GM08714 (cell line): ENCODE data around the gene ZNF174.

Experiments
- H3K4me3 ChIP-seq: fragments of 200-500 bp; sonication (Bioruptor generic); 2 replicates; pipeline ENCODE4 v1.5.1; 2014; ENCODE audit warnings: mild to moderate bottlenecking, low read length, inconsistent platforms
- ZNF274 ChIP-seq: IDR thresholded peaks from 2 replicates; pipeline ENCODE4 v1.6.1; 2012; ENCODE audit warnings: mild to moderate bottlenecking, low read depth, low read length

The ZNF174 gene

DNA sequence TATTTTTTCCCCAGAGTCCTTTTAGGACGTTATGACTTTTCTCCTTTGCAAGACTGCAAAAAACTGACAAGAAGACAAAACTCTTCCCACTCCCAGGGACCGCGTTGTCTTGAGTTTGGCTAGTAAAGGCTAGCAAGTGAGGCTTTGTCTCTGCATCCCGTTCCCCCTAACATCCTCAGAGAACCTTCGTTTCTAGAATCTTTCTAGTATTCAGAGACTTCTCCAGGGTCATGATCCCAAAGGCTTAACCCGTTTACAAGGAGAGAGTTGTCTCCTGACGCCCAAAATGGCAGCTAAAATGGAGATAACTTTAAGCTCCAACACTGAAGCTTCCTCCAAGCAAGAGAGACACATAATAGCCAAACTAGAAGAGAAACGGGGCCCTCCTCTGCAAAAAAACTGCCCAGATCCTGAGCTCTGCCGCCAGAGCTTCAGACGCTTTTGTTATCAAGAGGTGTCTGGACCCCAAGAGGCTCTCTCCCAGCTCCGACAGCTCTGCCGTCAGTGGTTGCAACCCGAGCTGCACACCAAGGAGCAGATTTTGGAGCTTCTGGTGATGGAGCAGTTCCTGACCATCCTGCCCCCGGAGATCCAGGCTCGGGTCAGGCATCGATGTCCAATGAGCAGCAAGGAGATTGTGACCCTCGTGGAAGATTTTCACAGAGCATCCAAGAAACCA, 843 bp downstream of the ZNF174 start:
- TF ChIP-seq ZNF274: no peak
- H3K4me3 ChIP-seq: peak overlapping the region; percentile 85

DNA sequence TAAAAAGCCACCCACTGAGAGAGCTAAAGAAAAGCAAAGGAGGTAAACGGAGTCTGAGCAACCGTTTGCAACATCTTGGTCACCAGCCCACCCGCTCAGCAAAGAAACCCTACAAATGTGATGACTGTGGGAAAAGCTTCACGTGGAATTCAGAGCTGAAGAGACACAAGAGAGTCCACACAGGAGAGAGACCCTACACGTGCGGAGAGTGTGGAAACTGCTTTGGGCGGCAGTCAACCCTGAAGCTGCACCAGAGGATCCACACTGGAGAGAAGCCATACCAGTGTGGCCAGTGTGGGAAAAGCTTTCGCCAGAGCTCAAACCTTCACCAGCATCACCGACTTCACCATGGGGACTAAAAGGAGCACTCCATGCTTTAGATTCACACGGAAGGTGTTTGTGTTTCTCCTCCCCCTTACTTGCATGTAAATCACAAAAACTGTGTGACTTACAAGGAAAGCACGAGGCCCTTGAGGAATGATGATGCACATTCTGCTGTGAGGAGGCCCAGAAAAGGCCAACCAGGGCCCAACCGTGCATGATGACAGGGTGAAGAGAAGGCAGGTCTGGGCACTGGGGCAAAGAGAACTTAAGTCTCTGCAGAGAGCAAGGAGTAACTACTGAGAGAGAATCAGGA, 7.7 kb downstream of the ZNF174 start:
- no peak for TF ChIP-seq ZNF274
- H3K4me3 ChIP-seq: no peak overlapping the region

DNA sequence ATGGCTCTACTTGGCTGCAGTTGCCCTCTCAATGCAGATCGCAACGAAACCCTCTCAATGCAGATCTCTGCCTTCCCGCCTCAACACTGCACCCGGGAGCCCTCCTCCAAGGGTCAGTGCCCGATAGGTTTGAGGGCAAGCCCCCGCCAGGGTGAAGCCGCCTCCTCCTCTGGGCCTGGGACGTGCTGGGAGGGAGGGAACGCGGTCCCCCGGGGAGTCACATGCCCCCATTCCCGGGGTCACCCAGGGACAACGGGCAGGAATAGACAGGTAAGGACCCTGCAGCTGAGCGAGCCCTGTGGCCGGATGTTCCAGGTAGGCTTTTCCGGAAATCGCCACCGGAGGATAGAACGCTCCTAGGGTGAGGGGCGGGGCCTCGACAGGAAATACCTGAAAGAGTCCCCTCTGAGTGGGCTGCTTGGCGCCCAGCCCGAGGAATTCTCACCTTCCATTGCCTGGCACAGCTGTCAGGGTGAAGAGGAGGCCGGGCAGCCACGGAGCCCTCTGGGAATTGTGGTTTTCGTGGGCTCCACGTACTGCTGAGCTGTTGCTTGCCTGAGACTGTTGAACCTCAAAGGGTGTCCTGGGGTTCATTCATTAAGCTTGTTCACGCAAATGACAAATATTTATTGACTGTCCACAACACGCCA, 12.8 kb downstream of the ZNF174 start:
- H3K4me3 ChIP-seq: no peak overlapping the region
- no peak for TF ChIP-seq ZNF274

DNA sequence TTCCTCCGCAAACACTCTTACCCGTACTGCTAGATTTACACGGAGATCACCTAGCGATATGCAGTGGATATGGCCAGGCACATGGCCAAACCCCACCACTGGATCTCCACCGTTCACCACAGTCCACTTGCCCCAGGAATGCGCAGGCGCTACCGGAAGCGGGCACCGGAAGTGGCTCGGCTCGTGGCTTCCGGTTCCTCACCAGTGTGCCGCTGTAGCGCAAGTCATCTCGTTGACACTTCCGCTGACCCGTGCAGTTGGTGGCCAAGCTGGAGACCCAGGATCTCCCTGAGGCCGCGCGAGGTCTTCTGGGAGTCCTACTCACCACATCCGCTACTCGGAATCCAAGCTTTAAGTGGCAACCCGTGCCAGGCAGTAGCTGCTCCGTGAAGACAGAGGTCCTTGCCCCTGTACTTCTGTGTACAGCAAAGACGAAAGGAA, 30.8 kb downstream of the ZNF174 start:
- TF ChIP-seq ZNF274: no peak
- peak overlapping the region; percentile 6; the same call in 1 of the 2 replicates for H3K4me3 ChIP-seq

DNA sequence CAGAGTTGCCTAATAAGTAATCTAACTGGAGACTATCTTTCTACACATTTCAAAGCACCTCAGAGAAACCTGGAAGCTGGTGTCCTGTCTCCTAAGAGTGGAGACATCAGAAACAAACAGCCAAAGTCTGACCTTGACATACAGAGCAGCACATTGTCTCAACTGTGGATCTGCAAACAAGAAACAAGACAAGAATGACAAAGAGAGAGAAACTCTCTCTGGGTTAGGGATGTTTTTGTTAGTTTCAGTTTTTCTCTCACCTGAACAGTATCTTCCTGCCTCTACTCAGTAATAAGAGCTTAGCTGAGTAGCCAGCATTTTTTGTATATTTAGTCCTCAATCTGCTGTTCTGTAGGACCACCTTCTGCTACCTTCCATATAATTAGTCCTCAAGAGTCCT, 33.4 kb downstream of the ZNF174 start:
- peak overlapping the region; percentile 26; the same call in 1 of the 2 replicates for H3K4me3 ChIP-seq
- no peak for TF ChIP-seq ZNF274

DNA sequence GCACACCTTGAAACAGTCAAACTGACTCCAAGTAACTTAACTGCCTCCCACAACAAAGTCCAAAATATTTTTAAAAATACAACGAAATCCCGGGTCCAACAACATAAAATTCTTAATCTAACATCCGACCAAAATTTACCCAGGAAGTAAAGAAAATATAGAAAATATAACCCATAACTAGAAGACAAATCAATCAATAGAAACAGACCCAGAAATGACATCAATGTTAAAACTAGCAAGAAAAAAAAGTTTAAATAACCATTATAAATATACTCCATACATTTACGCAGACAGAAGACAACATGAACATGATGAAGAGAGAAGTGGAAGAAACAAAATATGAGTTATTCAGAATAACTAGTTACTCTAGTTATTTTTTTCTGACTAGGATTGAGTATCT, 38.6 kb downstream of the ZNF174 start:
- H3K4me3 ChIP-seq: no peak overlapping the region
- TF ChIP-seq ZNF274: no peak

DNA sequence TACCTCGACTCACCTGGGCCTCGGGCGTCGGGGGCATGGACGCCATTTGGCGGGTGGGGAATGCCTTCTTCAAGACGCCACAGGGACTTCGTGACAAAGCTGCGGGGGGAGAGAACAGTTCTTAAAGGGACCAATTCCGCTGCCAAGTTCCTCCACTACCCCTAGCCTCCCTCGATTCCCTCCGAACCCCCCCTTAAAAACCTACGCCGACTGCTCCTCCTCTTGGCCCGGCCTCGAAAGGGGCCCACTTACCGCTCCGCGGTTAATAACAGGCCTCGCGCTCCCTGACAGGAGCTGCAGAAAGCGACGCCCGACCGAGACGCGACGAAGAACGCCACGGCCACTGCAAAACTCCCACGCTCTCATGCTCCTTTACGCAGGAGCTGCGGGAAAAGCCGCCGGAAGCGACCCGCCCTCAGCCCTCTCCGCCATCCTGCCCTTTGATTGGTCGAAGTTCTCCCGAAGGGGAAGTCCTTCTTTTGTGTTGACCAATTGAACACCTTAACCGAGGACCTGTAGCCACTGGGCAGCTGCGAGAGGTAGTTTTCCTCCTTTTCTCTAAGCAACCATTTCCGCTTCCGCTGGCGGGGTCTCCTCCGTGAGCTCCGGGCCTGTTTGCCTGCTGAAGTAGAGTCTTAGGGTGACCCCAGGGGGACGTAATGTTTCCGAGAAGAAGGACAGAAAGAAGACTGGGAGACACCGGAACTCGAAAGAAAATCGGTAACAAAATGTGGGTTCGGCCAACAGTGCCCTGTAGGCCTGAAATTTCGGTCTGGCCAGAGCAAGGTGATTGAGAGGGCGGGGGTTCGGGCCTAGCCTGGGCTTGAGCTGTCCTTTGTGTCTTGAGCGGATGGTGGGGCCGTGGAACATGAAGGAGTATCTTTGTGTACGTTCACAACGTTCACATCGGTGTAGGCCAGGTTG, 42.4 kb downstream of the ZNF174 start, which contains the start of the genes NAA60 and ZNF597:
Gene NAA60 (plus strand): TSS at position 573 of the 924 bp plus-strand sequence. CDS start 32,548 bp downstream, outside the sequence.
Gene ZNF597 (minus strand): TSS at position 397 of the 924 bp plus-strand sequence. CDS start 351 bp downstream, at position 46.
- peak within 1 kb of the TSS; percentile 70 for H3K4me3 ChIP-seq
- no peak for TF ChIP-seq ZNF274

DNA sequence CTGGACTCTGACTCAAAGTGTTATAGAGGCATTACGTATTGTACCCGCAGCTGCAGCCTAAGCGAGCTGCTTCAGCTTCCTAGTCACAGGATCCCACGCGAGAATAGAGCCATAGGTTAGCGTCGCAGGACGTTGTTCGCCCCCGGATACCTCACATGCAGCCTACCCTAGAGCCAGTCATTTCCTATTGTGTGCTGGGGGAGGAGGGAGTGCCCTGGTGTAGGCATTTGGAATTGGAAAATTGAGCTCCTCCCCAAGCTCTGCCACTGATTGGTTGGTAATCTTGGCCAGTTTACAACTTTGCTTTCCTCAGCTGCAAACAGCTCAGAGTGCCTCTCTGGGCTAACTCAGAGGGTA, 43.0 kb downstream of the ZNF174 start:
- TF ChIP-seq ZNF274: no peak
- peak overlapping the region; percentile 70 for H3K4me3 ChIP-seq

DNA sequence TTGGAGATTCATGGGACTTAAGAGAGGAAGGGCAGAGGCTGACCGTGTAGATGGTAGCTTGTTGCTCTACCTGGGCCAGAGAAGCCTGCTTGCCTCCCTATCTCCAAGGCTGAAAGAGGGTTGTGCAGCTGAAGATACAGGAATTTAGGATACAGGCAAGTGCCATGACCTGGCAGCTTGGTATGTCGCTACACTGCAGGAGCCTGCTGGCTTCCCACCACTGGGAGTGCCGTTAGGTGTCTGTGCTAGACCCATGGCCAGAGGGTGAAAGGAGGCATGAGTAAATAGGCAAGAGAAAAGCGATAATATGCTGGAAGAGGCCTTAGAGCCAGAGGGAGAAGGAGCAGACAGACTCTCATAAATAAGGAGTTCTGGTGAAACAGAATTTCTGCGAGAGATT, 53.1 kb downstream of the ZNF174 start:
- no peak overlapping the region for H3K4me3 ChIP-seq
- TF ChIP-seq ZNF274: no peak

DNA sequence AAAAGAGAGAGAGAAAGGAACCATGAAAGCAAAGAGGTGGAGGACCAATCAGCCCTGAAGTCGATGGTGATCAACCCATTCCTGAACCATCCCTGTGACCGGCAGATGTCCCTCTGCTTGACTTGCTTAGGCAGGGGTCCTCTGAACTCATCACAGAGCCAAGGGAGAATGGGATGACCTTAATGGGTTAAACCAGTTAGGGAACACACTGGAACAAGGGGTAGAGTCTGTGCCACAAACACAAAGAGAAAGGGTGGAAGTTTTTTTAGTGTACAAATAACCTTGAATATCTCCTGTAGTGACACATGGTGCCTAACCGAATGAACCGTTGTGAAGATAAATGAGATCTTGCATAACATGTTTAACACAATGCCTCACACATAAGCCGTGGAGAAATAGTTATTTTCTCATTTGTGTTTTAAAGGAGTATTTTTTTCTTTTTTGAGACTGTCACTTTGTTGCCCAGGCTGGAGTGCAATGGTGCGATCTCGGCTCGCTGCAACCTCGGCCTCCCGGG, 53.7 kb downstream of the ZNF174 start:
- H3K4me3 ChIP-seq: no peak overlapping the region
- no peak for TF ChIP-seq ZNF274

DNA sequence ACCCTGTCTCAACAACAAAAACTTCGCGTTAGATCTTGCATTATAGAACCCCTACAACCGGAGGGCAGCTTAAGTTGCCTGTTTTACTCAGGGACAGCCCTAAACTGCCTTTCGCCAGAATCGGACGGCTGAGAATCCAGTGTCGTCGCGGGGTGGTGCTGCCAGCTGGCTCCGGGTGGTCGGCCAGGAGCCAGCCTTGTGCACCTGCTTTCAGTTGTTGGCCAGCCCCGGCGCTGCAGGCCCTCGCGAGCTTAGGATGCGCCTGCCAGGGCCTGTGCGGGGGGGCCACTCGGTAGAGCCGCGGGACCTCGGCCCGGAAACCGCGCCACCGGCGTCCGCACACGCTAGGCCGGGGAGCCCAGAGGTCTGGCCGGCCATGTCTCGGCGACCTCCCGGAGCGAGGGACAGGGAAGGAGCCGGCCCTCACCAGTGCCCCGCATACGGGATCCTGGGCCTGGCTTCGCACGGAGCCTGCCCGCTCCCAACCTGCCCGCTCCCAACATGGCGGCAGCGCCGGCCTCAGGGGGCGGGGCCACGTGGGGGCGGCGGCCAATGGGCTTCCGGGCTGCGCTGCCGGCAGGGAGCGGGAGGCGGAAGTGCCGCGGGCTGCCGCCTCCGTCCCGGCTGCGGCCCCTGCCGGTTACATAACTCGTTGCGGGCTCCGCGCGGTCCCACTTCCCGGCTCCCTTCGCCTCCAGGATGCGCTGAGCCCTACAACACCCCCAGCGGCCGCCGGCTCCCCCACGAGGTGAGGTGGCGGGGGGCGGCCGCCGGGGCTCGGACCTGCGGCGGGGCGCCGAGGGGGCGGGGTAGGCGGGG, 56.6 kb downstream of the ZNF174 start:
- H3K4me3 ChIP-seq: peak overlapping the region; percentile 81
- no peak for TF ChIP-seq ZNF274

DNA sequence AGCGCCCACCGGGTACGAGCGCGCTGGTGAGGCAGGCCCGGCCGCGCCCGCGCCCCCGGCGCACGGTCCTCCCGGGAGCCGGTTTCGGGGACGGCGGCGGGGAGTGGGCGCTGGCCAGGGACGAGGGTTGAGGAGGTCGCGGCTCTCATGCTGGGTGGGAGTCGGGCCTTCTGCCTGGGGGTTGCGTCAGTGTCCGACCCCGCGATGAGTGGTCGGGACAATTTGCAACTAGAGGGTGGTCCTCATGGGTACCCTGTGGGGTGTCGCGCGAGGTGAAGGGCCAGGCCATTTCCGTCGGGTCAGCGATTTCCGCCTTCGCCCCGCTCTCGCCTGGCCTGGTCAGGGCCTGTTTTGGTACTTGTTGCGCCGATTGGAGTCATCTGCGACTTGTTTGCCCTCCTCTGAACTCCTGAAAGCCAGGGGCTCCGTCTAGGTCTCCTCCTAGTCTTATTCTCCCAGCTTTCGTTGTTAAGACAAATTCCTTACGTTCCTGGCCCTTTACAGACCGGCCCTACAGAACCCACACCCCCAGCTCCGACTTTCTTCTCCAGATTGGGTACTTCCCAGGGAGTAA, 57.4 kb downstream of the ZNF174 start:
- no peak for TF ChIP-seq ZNF274
- peak overlapping the region; percentile 81 for H3K4me3 ChIP-seq

DNA sequence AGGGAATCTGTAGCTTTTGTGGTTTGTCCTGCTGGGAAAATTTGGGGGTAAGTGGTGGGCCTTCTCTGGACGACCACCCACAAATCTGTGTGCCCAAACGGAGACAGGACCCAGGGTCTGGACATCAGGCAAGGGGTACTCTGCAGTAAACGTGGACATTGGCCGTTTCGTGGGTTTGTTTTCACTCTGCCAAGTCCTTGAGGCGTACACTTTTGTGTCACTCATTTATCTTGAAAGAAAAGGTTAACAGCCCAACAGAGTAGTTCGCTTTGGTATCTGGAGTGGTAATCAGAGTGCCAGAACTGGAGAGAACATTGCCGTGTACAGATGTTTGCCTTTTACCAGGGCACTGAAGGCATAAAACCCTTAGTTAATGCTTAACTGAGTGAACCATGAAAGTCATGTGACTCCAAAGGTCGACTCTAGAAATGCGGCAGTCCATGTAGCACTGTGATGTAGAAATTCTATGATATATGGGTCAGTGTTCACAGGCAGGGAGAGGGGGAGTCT, 57.9 kb downstream of the ZNF174 start:
- TF ChIP-seq ZNF274: no peak
- peak overlapping the region; percentile 81 for H3K4me3 ChIP-seq
